ENCODE measurements around the gene YJU2.
"Not testable (repeated sequence)": the region's sequence is repeated elsewhere in the genome, so short reads cannot be mapped to it uniquely, and the experiment has no call there.

Gene YJU2

DNA sequence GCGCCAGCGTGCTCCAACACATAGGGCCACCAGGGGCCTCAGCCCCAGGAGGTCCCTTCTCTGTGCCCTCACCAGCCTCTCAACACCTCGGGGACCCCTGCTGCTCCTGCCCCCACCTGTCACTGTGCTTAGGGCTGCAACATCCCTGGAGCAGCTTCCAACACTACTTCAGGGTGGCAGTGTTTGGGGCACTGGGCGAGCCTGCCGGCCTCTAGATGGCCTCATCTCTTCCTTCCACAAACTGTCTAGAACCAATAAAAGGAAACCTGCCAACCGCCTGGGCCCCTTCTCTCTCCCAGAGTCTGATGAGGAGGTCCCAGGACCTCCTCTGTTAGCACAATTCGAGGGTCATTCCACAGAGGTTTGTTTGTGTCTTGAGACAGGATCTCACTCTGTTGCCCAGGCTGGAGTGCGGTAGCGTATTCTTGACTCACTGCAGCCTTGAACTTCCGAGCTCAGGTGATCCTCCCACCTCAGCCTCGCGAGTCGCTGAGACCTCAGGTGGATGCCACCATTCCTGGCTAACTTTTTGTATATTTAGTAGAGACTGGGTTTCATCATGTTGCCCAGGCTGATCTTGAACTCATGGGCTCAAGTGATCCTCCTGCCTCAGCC, 22.0 kb downstream of the YJU2 start:
- DNase-seq = no peak

- DNase-seq = no peak
Observed at GRCh38 chr19:4272894-4273293, 26.0 kb downstream of the YJU2 start.

DNA sequence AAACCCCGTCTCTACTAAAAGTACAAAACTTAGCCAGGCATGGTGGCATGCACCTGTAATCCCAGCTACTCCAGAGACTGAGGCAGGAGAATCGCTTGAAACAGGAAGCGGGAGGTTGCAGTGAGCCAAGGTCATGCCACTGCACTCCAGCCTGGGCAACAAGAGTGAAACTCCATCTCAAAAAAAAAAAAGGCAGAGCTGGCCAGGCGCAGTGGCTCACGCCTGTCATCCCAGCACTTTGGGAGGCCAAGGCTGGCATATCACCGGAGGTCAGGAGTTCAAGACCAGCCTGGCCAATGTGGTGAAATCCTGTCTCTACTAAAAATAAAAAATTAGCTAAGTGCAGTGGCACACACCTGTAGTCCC, 27.4 kb downstream of the YJU2 start:
- not testable (repeated sequence) for DNase-seq

GRCh38 chr19:4277191-4277696, 30.4 kb downstream of the YJU2 start:
- no peak for DNase-seq

GRCh38 chr19:4278010-4278409, 31.1 kb downstream of the YJU2 start:
- no peak for DNase-seq

DNA sequence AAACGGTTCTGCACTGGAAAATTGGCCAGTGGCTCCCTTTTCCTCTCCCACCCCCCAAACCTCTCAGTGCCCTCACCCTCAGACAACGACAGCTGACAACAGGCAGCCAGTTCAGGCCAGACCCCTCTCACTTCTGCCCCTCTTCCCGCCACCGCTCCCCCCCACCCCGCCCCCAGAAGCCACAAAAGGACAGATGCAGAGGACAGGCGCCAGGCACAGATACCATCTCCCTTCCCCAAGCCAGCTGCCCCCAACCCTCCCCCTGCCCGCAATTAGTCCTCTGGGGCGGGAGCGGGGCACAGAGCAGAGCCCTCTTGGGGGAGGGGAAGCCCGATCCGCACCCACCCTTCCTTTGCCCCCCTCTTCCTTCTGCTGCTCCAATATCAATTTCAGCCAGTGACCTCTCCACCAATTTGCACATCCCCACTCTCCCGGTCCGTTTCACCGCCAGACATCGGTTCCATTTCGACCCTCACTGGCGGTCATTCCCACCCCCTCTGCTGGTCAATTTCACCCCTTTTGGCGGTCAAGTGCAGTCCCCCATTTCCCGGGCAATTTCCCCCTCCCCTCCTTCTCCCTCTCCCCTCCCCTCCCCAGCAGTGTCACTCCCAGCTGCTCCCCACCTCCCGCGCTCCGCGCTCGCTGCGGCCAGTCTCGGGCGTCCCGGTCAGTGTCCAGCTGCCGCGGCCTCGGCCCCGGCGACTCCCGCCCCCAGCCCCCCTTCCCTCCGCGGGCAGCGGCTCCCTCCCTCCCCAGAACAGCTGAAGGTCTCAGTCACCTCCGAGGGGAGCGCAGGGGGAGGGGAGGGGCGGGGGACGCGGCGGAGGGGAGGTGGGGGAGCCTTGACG, 31.8 kb downstream of the YJU2 start, which contains the start of gene SHD:
Gene SHD (plus strand): TSS at position 848 of the 848 bp plus-strand sequence. CDS start 798 bp downstream, outside the sequence.
- no peak for DNase-seq

- no peak for DNase-seq
Observed at GRCh38 chr19:4279267-4279529, 32.3 kb downstream of the YJU2 start.

DNA sequence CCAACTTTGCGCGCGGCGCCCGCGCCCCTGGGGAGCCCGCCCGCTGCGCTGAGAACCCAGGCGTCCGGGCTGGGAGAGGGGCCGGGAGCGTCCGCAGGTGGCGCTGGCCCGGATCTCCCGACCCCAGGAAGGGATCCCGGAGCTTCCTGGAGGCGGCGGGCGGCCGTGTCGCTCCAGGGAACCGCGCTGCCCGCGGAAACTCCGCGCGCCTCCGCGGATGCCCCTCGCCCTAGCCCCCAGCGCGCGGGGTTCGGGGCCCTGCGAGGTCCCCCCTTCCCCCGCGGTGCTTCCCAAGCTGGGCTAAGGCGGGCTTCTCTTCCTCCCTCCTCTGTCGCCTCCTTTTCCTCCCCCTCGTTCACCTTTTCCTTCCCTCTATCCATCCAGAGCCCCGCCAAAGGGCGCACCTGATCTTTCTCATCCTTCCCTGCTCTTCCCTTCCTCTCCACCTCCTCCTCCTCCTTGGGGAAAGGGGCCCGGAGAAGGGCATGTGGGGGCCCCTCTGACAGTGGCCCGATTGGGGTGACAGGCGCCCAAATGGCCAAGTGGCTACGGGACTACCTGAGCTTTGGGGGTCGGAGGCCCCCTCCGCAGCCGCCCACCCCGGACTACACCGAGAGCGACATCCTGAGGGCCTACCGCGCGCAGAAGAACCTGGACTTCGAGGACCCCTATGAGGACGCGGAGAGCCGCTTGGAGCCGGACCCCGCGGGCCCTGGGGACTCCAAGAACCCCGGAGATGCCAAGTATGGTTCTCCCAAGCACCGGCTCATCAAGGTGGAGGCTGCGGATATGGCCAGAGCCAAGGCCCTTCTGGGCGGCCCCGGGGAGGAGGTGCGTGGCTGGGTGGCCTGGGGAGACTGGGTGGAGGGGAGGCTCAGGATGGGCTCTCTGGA, 32.9 kb downstream of the YJU2 start:
- DNase-seq = no peak

DNA sequence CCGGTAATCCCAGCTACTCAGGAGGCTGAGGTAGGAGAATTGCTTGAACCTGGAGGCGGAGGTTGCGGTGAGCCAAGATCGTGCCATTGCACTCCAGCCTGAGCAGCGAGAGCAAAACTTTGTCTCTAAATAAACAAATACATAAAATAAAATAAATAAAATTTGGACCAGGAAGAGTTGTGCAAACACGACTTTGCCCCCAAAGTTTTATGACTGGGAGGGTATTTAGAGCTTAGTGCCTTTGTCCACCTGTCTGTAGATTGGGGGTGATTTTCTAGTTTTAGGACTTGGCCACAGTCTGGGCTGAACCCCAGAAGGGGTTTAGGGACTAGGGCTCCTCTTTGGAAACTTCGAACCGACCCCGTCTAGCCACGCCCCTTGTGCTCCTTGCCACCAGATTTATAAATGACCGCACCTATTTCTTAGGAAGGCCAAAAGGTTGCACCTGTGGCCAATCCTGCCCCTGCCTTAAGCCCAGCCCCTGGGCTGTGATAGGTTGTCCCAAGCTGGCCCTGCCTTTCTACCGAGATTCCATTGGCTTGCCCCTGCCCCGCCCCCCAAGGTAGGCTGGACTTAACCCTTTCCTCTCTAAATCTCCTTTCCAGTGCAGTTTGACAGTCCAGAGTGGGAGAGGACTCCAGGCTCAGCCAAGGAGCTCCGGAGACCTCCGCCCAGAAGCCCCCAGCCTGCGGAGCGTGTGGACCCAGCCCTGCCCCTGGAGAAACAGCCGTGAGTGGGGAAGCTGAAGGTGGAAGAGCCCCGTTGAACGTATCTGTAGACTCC, 37.5 kb downstream of the YJU2 start:
- DNase-seq = no peak

GRCh38 chr19:4284974-4285373, 38.1 kb downstream of the YJU2 start:
- DNase-seq = no peak

- DNase-seq = not testable (repeated sequence)
Observed at GRCh38 chr19:4286141-4286540, 39.3 kb downstream of the YJU2 start.

DNA sequence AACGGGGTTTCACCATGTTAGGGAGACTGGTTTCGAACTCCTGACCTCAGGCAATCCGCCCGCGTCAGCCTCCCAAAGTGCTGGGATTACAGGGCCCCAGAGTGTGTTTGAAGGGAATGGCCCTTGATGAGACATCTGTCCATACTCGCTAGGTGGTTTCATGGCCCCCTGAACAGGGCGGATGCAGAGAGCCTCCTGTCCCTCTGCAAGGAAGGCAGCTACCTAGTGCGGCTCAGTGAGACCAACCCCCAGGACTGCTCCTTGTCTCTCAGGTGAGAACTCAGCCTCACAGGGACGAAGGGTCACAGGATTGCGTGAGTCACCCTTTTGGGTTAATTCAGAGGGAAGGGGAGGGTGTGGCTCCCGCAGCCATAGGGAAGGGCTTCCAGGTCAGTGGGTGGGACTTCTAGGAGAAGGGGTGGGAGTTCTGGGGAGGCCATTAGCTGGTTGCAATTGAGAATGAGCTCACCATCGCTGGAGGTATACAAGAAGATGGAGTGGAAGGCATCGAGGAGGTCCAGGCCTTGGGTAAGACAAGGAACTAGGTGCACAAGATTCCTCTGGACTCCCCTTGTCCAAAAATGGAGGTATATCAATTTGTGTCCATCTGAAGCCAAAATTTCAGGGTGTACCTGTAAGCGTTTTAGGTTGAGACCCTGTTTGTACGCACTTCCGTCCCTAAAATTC, 41.4 kb downstream of the YJU2 start:
- no peak for DNase-seq

DNA sequence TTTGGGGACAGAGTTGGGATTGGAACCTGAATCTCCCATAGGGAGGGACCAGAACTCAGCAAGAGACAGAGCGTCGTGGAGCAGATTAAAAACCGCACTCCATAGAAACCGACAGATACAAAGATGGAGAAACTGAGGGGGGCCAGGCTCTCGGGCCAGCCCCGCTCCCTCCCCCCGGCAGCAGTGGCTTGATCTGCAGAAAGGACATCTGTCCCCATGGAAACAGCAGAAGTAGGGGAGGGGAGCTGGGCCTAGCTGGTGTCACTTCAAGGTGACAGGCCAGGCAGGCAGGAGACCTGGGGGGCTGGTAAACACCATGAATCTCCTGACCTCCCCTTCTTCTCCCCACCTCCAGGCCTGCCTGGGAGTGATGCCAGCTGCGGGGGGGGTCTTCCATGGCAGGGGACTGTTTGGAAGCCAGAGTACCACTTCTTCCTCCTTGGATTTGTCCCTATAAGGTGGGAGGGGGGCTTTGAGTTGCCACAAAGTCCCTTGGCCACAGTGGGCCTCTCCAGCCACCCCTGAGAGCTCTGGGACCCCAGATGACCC, 44.4 kb downstream of the YJU2 start:
- no peak for DNase-seq

- DNase-seq = no peak
Observed at GRCh38 chr19:4292515-4292914, 45.6 kb downstream of the YJU2 start.

- DNase-seq = no peak
Observed at GRCh38 chr19:4294389-4294788, 47.5 kb downstream of the YJU2 start.

DNA sequence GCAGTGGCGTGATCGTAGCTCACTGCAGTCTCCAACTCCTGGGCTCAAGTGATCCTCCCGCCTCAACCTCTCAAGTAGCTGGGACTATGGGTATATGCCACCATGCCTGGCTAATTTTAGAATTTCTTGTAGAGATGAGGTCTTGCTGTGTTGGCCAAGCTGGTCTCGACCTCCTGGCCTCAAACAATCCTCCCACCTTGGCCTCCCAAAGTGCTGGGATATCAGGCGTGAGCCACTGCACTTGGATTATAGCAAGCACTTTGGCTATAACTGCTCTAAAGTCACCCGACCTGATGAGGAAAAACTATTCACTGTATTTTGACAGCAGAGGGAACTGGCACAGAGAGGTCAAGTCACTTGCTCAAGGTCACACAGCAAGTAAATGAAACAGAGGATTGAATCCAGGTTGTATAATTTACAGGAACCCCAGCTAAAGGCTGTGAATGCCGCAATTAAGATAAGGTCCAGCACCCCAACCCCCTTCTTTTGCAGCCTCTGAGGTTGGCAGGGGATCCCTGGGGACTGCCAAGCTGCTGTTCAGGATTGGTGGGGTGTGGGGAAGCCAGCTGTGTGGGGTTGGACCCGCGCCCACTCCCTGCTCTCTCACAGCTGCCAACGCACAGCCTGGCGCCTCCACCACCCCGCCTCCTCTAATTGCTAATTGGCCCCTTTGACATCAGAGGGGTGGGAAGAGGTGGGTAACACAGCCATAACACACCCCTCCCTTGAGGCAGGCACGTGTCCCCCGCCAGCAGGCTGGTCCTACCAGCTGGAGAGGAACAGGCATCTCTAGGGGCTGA, 49.3 kb downstream of the YJU2 start:
- DNase-seq = peak; percentile 97

GRCh38 chr19:4297901-4298809, 51.3 kb downstream of the YJU2 start:
- no peak for DNase-seq

GRCh38 chr19:4298810-4299550, 52.1 kb downstream of the YJU2 start:
- no peak for DNase-seq

GRCh38 chr19:4300589-4300988, 53.7 kb downstream of the YJU2 start:
- DNase-seq = no peak

Measured in NCI-H1436 (cell line).